Activated T-helper 1 cell treated with Interleukin-2 at 50 U/mL for 16 hours (primary cell): ENCODE results near the gene GCN1.

ENCODE experiments used
- DNase-seq: peaks from one replicate; pipeline ENCODE4 v3.0.0-alpha.2; 2020; ENCODE audit warnings: low read depth

Gene GCN1

GRCh38 chr12:120115692-120116440, 78.6 kb downstream of the GCN1 start:
- DNase-seq = no peak

DNA sequence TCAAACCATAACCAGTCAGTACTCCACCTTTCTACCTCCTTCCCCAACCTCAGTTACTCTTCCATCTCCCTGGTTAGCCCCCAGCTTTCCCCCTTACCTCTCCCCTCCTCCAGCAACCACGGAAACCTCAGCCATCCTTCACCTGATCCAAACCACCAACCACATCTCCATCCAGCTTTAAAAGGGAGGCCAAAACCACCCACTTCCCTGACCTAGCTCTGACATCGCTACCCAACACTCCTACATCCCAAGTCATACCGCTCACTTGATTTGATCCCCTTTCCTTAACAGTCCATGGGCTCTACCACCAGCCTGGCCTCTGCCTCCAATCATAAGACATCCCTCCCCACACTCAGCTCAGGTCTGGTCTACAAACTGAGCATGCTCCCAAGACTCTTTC, 79.4 kb downstream of the GCN1 start:
- DNase-seq = no peak

DNA sequence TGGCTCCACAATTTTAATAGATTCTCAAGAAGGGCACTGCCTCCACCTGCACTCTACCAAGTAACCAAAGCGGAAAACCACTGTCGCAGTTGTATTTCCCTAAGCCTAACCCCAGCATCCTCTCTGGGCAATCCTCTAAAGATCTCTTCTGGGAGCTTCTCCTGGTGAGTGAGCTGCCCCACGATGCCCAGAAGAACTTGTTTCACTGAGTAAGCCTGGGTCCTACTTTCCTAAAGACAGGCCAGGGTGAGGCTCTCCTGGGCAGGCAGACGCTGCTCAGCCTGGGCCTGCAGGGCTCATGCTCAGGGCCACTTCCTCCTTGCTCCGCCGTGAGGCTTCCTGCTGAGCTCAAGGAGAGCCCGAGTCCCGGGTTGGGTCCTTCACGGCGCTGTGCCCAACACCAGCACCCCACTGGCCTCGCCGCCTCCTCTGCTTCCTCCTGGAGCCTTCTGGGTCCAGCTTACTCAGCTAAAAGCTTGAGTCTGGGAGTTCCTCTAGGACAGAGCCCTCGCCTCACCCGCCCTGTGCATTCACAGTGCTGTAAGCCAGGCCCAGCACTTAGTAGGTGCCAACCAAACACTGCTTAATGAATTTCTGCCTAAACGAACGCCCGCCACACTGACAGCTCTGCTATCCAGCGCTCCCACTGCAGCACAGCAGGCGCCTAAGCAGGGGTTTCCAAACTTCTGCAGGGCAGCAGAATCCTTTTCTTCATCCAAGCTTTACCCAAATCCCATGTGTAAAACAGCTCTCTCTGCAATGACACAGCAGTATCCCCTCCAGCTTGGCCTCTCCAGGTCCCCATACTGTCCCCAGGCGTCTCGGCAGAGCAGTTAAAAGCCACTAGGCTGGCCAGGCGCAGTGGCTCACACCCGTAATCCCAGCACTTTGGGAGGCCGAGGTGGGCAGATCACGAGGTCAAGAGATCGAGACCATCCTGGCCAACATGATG, 83.7 kb downstream of the GCN1 start:
- DNase-seq = peak; percentile 15

DNA sequence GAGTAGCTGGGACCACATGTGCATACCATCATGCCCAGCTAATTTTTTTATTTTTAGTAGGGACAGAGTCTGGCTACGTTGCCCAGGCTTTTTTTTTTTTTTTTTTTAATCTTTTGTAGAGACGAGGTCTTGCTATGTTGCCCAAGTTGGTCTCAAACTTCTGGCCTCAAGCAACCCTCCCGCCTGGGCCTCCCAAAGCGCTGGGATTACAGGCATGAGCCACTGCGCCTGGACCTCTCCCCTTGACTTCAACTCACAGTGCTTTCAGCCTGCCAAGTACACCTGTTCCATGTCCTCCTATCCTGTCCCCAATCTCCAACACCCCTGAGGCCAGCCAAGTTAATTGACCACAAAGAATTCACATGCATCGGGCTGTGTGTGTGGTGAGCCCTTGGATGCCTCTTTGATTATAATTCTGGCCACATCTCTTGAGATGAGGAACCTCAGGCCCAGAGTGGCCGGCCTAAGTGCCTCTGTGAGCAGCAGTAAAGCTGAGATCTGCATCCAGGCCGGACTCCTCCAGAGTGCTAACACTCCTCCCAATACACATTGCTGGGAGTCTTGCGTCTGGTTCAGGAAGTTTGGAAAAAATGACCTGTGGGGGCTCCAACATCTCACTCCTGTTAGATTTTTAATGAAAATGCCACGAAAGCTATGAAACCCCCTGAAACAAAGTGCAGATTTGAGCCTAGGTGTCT, 84.8 kb downstream of the GCN1 start:
- no peak for DNase-seq

- DNase-seq = no peak
Measured at GRCh38 chr12:120106151-120106550, 88.4 kb downstream of the GCN1 start.

GRCh38 chr12:120103371-120103770, 91.1 kb downstream of the GCN1 start:
- DNase-seq = no peak

- DNase-seq = no peak
Measured at GRCh38 chr12:120103044-120103338, 91.5 kb downstream of the GCN1 start.

DNA sequence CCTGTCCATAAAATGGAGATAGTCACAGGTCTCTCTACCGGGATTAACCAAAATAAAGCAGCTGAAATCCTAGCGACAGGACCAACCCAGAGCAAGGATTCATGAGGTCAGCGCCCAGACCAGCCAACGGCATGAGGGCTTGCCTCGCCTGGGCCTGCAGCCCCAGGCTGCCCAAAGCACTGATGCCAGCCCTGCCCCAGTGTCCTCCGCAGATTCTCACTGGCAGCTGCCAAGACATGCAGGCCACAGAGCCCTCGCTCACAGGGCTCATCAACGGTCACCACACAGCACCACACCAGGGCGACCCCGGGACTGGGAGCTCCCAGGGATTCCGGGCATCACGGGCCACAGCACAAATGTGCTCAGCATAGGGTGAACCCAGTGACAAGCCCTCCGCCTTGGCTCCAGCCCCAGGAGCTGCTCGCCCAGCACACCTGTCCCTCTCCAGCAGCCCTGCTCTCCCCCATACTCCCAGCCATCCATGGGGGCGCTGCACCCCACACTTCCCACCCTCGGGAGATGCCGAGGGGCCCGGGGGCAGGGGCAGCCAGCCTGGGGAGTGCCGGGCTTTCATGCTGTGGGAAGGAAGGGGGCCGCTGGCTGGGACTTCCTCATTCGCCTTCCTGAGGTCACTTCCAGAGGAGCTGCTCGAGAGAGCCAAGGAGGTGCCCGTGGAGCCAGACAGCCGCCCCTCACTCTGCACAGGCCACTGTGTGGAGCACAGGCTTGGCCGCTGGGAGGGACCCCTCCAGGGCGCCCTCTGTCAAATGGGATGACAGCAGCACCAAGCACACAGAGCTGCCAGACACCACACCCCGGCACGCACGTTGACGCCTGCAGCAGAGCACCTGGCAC, 92.1 kb downstream of the GCN1 start:
- no peak for DNase-seq

DNA sequence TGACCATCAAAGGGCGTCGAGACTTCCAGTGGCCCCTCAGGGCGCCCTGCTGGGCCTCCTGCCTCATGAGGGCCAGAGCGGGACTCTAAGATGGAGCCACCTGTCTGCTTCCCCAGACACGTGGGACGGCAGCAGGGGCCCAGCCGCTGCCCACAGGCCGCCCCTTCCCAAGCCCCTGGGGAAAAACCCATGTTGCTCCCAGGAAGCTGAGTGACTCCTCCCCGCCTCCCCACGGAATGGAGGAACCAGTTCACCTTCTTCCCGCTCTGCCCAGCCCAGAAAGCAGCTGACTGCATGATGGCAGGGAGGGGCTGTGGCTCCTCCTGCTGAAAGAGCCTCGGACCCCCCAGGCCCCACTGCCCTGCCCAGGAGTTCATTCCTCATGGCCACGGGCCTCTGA, 92.9 kb downstream of the GCN1 start:
- no peak for DNase-seq

- no peak for DNase-seq
Measured at GRCh38 chr12:120101182-120101581, 93.3 kb downstream of the GCN1 start.

- no peak for DNase-seq
Measured at GRCh38 chr12:120100630-120101029, 93.9 kb downstream of the GCN1 start.

DNA sequence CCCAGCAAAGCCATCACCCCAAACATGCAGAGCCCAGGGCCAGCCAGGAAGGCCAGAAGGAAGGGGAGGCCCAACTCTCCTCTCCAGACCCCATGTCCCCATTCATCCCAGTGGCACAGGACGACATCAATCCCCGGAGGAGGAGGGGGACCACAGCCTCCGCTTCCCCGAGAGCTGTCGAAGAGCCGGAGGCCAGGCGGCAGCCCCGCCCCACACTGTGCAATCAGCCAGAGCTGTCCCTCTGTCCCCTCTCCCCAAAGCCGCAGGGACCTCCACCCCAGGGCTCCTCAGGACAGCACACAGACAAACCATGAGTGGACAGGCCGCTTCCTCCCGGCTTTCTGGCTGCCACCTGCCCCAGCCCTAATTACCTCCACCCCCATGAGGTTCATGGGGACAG, 94.8 kb downstream of the GCN1 start:
- DNase-seq = no peak

DNA sequence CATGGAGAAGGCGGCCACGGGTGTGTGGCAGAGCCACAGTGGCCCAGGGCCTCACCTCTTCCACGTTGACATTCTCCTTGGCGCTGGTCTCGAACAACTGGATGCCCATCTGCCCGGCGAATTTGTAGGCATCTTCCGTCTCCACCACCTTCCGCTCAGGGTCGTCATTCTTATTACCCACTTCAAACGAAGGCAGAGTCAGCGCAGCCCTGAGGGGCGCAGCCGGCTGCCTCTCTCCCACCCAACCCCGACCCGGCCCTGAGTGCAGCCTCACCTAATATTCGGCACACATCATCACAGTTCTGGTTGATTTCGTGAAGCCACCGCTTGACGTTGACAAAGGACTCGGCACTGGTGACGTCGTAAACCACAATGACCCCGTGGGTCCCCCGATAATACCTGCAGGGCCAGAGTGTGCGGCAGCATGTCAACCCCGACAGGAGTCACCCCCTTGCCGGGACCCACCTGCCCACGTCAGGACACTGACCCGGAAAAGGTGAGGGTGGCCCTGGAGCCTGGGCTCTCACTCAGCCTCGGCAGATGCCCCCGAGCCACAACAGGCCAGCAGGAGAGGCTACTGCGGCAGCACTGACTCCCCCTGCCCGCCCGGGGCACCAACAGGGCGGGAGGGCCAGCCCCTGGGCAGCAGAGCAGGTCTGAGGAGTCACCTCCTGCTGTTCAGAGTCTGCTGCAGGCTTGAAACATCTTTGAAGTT, 95.6 kb downstream of the GCN1 start:
- DNase-seq = no peak

DNA sequence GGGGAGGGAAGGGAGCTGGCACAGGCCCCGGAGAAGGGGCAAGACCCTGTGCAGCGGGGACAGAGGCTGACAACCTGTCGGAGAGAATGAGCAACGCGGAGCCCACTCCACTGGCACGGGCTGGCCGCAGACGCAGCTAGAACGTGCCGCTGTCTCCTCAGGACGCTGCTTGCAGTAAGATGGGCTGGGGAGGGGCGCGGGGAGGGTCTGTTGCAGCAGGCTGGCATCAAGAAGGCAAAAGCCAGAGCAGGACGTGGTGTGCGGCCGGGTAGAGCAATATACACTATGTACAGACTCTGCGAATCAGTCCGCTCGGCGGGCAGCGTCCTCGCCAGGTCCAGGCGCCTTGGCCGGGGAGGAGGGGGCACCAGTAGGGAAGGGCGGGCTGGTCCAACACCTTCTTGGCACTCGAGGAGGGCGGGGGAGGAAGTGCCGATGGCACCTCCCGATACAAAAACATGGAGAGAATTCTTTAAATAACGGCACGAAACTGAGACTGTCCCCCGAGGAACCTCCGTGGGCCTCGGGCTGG, 97.8 kb downstream of the GCN1 start:
- no peak for DNase-seq

- DNase-seq = no peak
Measured at GRCh38 chr12:120095736-120096135, 98.8 kb downstream of the GCN1 start.

- DNase-seq = no peak
Measured at GRCh38 chr12:120095331-120095730, 99.2 kb downstream of the GCN1 start.

DNA sequence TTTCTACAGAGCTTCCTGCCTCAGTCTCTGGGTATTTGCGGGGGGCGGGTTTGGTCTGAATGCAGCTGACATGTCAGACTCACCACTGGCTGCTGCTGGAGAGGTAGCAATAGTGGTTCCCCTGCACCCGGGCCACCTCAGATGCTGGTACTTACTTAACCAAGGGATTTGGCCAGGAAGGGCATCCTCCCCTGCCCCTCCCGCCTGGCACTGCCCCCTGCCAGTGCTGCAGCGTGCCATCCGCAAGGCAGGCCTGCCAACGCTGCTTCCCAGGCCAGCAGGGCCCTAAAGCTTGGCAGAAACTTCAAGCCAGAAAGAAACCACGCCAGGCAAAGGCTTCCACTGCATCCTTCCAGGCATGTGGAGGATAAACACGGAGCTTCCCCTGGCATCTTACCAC, 100.0 kb downstream of the GCN1 start:
- no peak for DNase-seq

- DNase-seq = no peak
Measured at GRCh38 chr12:120093592-120094355, 100.7 kb downstream of the GCN1 start.

- no peak for DNase-seq
Measured at GRCh38 chr12:120093336-120093591, 101.3 kb downstream of the GCN1 start.

GRCh38 chr12:120092551-120093335, 101.8 kb downstream of the GCN1 start:
- no peak for DNase-seq
